Neuronal stem cell (in vitro differentiated cells): ENCODE results near the gene BBS1. TPM values are rescaled to one million over a fixed set of nuclear protein-coding genes. Genes with fewer than 3 reads are reported as not detected.
"Not testable (repeated sequence)": the region's sequence is repeated elsewhere in the genome, so short reads cannot be mapped to it uniquely, and the experiment has no call there.

Experiments used
- DNase-seq: peaks from one replicate; pipeline ENCODE4 v3.0.0-alpha.2; 2013; ENCODE audit warnings: low spot score
- H2AFZ ChIP-seq: one replicate; pipeline ENCODE4 v1.6.1; 2013; ENCODE audit warnings: mild to moderate bottlenecking, low read length, inconsistent platforms
- H2AK5ac ChIP-seq: 2 replicates; pipeline ENCODE4 v1.6.1; 2013; ENCODE audit warnings: low read depth, mild to moderate bottlenecking, inconsistent platforms, low read length, moderate library complexity, mixed read lengths
- H2BK120ac ChIP-seq: 2 replicates; pipeline ENCODE4 v1.6.1; 2013; ENCODE audit warnings: low read depth, mild to moderate bottlenecking, inconsistent platforms, low read length, moderate library complexity, mixed read lengths
- H2BK12ac ChIP-seq: one replicate; pipeline ENCODE4 v1.6.1; 2013; ENCODE audit warnings: low read length, inconsistent platforms
- H2BK15ac ChIP-seq: 2 replicates; pipeline ENCODE4 v1.6.1; 2013; ENCODE audit warnings: mild to moderate bottlenecking, low read length, inconsistent platforms, mixed read lengths
- H2BK5ac ChIP-seq: one replicate; pipeline ENCODE4 v1.6.1; 2013; ENCODE audit warnings: inconsistent platforms, mild to moderate bottlenecking, low read length, moderate library complexity
- H3K14ac ChIP-seq: one replicate; pipeline ENCODE4 v1.6.1; 2013; ENCODE audit warnings: low read length, inconsistent platforms
- H3K18ac ChIP-seq: 2 replicates; pipeline ENCODE4 v1.6.1; 2013; ENCODE audit warnings: low read length, inconsistent platforms
- H3K23ac ChIP-seq: 2 replicates; pipeline ENCODE4 v1.6.1; 2013; ENCODE audit warnings: low read depth, mild to moderate bottlenecking, mixed read lengths, low read length, inconsistent platforms; ENCODE audit not compliant: poor library complexity
- H3K27ac ChIP-seq: replicated peaks from 3 replicates; pipeline ENCODE4 v1.5.1; 2013; ENCODE audit warnings: low read length, inconsistent platforms
- H3K27me3 ChIP-seq, 3 experiments: 2 replicates each; pipeline ENCODE4 v1.6.1; 2013; ENCODE audit warnings: low read length in 3 of 3, mild to moderate bottlenecking in 2 of 3, inconsistent platforms in 1 of 3, low read depth in 1 of 3, mixed read lengths in 1 of 3, moderate library complexity in 1 of 3; ENCODE audit not compliant: control insufficient read depth in 3 of 3, insufficient read depth in 3 of 3
- H3K36me3 ChIP-seq, 2 donors: replicated peaks in 1 of 2; 2 replicates each; pipeline ENCODE4 v1.6.1; 2013; ENCODE audit warnings: low read length in 2 of 2; ENCODE audit not compliant: control insufficient read depth in 2 of 2, insufficient read depth in 2 of 2
- H3K4ac ChIP-seq: 2 replicates; pipeline ENCODE4 v1.6.1; 2013; ENCODE audit warnings: inconsistent platforms, mild to moderate bottlenecking, low read length, moderate library complexity
- H3K4me1 ChIP-seq, 2 donors: 1 replicate in 1 of 2; 2 replicates in 1 of 2; pipeline ENCODE4 v1.6.1; 2013; ENCODE audit warnings: low read length in 2 of 2, low read depth in 1 of 2; ENCODE audit not compliant: control insufficient read depth in 2 of 2, insufficient read depth in 1 of 2
- H3K4me2 ChIP-seq: one replicate; pipeline ENCODE4 v1.6.1; 2013; ENCODE audit warnings: mild to moderate bottlenecking, low read length, inconsistent platforms; ENCODE audit not compliant: insufficient read depth, poor library complexity, severe bottlenecking
- H3K4me3 ChIP-seq, 2 donors: 2 replicates each; pipeline ENCODE4 v1.5.1; 2013; ENCODE audit warnings: low read length in 2 of 2, mild to moderate bottlenecking in 2 of 2, inconsistent platforms in 1 of 2, moderate library complexity in 1 of 2
- H3K79me1 ChIP-seq: one replicate; pipeline ENCODE4 v1.6.1; 2013; ENCODE audit warnings: low read depth, mild to moderate bottlenecking, inconsistent platforms, low read length, moderate library complexity
- H3K9ac ChIP-seq: one replicate; pipeline ENCODE4 v1.6.1; 2013; ENCODE audit warnings: mild to moderate bottlenecking, low read depth, low read length, inconsistent platforms; ENCODE audit not compliant: poor library complexity
- H3K9me3 ChIP-seq, 2 donors: replicated peaks in 1 of 2; 2 replicates each; pipeline versions ENCODE3 to v1.6.1; 2013; ENCODE audit warnings: low read length in 2 of 2, mild to moderate bottlenecking in 2 of 2, inconsistent platforms in 1 of 2, low read depth in 1 of 2, mixed read lengths in 1 of 2, moderate library complexity in 1 of 2; ENCODE audit not compliant: control insufficient read depth in 2 of 2, insufficient read depth in 1 of 2
- H4K8ac ChIP-seq: one replicate; pipeline ENCODE4 v1.6.1; 2013; ENCODE audit warnings: low read depth, mild to moderate bottlenecking, inconsistent platforms, low read length, moderate library complexity
- H4K91ac ChIP-seq: one replicate; pipeline ENCODE4 v1.6.1; 2013; ENCODE audit warnings: low read length, low read depth, mild to moderate bottlenecking, inconsistent platforms; ENCODE audit not compliant: poor library complexity
- WGBS, 2 donors: extraction: QIAGEN DNeasy Blood & Tissue Kit; methylation state at CpG; one replicate each; pipeline ENCODE4 v1.1.7; 2013; ENCODE audit warnings: missing lambda C conversion rate in 2 of 2, mixed read lengths in 1 of 2; ENCODE audit not compliant: insufficient read length in 2 of 2, insufficient replicate concordance in 1 of 2; ENCODE audit errors: extremely low coverage in 2 of 2; 5-methylcytosine and 5-hydroxymethylcytosine counted together
- polyA plus RNA-seq, 2 experiments: library from polyadenylated mRNA; stranded (reverse); fragments of 200-250 nt; gene quantifications; one replicate each; pipeline ENCODE4 v1.2.3, GENCODE V29; 2013

The BBS1 gene
- 26.0 TPM for polyA plus RNA-seq (2013, experiment 1 of 2)
- polyA plus RNA-seq (2013, experiment 2 of 2) = 25.7 TPM

DNA sequence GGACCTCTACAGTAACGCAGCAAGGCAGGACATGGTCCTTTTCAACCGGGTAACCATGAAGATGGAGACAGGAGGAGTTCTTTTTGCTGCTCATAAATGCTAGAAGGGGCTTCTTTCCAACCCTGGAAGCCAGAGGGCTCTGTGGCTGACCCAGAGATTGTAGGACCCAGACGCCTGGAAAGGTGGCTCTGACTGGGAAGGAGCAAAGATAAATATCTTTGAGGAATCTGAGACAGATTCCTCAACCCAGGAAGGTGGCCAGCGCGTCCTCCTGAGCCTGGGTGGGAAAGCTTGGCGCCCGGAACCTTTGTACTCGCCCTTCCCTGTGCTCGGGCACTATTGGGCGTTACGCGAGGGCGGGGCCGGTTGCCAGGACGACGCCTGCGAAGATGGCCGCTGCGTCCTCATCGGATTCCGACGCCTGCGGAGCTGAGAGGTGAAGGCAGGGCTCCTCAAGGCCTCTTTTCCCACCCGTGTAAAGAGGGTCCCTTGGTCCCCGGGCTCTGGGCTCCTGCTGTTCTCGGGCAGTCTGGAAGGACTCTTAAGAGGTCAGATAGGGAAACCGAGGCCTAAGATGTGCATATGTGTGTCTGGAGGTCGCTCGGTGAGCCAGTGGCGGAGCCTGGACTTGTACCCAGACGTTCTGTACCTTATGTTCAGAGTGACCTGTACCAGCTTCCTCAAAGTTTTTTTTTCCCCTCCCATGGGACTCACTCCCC, at the start of gene BBS1:
Gene BBS1 (plus strand): TSS at position 365 of the 719 bp plus-strand sequence. CDS start 25 bp downstream, at position 390.
- WGBS, 2 donors = no CpG with 5 or more reads among the region's 31 CpGs
- H3K27ac ChIP-seq = peak within 1 kb of the TSS; percentile 41
- no peak within 1 kb of the TSS for H2BK5ac ChIP-seq

DNA sequence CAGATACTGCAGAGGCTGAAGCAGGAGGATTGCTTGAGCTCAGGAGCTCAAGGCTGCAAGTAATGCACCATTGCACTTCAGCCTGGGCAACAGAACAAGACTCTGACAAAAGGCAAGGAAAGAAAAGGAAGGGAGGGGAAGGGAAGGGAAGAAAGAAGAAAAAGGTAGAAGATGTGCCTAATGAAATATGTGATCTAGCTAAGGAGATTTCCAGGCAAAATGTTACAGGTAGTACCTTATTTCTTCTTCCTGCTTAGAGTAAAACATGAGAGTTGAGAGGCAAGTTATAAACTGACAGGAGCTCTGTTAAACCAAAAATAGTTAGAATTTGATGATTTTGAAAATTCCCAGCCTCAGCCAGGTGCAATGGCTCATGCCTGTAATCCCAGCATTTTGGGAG, 48.4 kb upstream of the BBS1 start:
- no peaks in the 10 kb centered on the region for H3K36me3 ChIP-seq
- no peak overlapping the region for H2BK120ac ChIP-seq
- H2BK5ac ChIP-seq = no peak overlapping the region
- H2AK5ac ChIP-seq = no peak overlapping the region
- DNase-seq = no peak
- H3K27me3 ChIP-seq = no peaks in the 10 kb centered on the region
- no peak overlapping the region for H2BK15ac ChIP-seq
- no peaks in the 10 kb centered on the region for H3K79me1 ChIP-seq
- no peak overlapping the region for H3K18ac ChIP-seq
- no peak overlapping the region for H3K4me2 ChIP-seq
- no peak overlapping the region for H4K8ac ChIP-seq
- no peak overlapping the region for H3K27ac ChIP-seq
- no peak overlapping the region for H3K23ac ChIP-seq
- no peak overlapping the region for H3K14ac ChIP-seq
- H3K4me3 ChIP-seq = no peak overlapping the region
- no peak overlapping the region for H3K9ac ChIP-seq
- no peak overlapping the region for H2BK12ac ChIP-seq
- H3K9me3 ChIP-seq = peaks cover 0 to 2% of the 10 kb centered on the region in 2 donors
- H4K91ac ChIP-seq = no peak overlapping the region
- H2AFZ ChIP-seq = no peak overlapping the region
- H3K4ac ChIP-seq = no peak overlapping the region
- H3K4me1 ChIP-seq = peaks cover 0 to 3% of the 10 kb centered on the region in 2 donors

More for the DNA sequence above, at the start of gene BBS1:
- no peak within 1 kb of the TSS for H4K8ac ChIP-seq
- peak within 1 kb of the TSS; percentile 81 to 93 for H3K4me3 ChIP-seq
- H2BK12ac ChIP-seq = no peak within 1 kb of the TSS
- no peaks in the 10 kb centered on the region for H3K27me3 ChIP-seq
- H2BK120ac ChIP-seq = no peak within 1 kb of the TSS
- H2AFZ ChIP-seq = peak within 1 kb of the TSS; percentile 95
- H3K23ac ChIP-seq = peak within 1 kb of the TSS; percentile 83
- no peak within 1 kb of the TSS for H3K14ac ChIP-seq
- peak within 1 kb of the TSS; percentile 66 for H3K9ac ChIP-seq
- no peak within 1 kb of the TSS for H4K91ac ChIP-seq
- peak within 1 kb of the TSS; percentile 23 for H3K18ac ChIP-seq
- H3K4me1 ChIP-seq = peaks cover 2% of the 10 kb centered on the region in 2 donors
- peaks cover 3% of the 10 kb centered on the region for H3K79me1 ChIP-seq
- DNase-seq = peak; percentile 83
- peaks cover 18 to 46% of the 10 kb centered on the region in 2 donors for H3K36me3 ChIP-seq
- H2AK5ac ChIP-seq = no peak within 1 kb of the TSS
- H2BK15ac ChIP-seq = no peak within 1 kb of the TSS
- peak within 1 kb of the TSS; percentile 85 for H3K4me2 ChIP-seq
- no peaks in the 10 kb centered on the region for H3K9me3 ChIP-seq
- H3K4ac ChIP-seq = no peak within 1 kb of the TSS

DNA sequence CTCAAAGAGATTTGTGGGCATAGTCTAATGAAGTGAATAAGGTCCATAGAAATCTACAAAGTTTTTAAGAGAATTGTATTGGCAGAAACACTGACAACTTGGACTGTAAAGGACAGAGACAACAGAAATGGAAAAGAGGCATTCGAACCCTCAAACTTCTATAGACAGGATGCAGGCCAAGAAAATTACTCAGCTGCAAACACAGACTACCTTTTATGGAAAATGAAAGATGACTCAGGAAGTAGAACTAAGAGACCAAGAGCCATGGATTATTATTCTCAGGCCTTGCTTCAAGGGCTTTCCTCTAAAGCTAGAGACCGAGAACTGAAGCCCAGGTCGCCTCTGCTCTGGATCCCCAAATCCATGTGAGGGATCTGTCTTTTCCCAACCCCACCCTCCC, 47.5 kb upstream of the BBS1 start:
- no peak overlapping the region for H3K14ac ChIP-seq
- DNase-seq = no peak
- no CpG with 5 or more reads among the region's 3 CpGs for WGBS, 2 donors
- no peak overlapping the region for H3K27ac ChIP-seq
- H2BK120ac ChIP-seq = no peak overlapping the region
- no peak overlapping the region for H2BK12ac ChIP-seq
- H3K4ac ChIP-seq = no peak overlapping the region
- H3K23ac ChIP-seq = no peak overlapping the region
- H3K4me1 ChIP-seq = peaks cover 7 to 8% of the 10 kb centered on the region in 2 donors
- no peaks in the 10 kb centered on the region for H3K27me3 ChIP-seq
- H2BK15ac ChIP-seq = no peak overlapping the region
- H3K9me3 ChIP-seq = peaks cover 0 to 2% of the 10 kb centered on the region in 2 donors
- no peaks in the 10 kb centered on the region for H3K79me1 ChIP-seq
- H4K91ac ChIP-seq = no peak overlapping the region
- H3K4me3 ChIP-seq = no peak overlapping the region
- no peak overlapping the region for H2BK5ac ChIP-seq
- H3K36me3 ChIP-seq = no peaks in the 10 kb centered on the region
- H3K9ac ChIP-seq = no peak overlapping the region
- H3K18ac ChIP-seq = no peak overlapping the region
- no peak overlapping the region for H4K8ac ChIP-seq
- no peak overlapping the region for H3K4me2 ChIP-seq
- H2AFZ ChIP-seq = no peak overlapping the region
- no peak overlapping the region for H2AK5ac ChIP-seq

DNA sequence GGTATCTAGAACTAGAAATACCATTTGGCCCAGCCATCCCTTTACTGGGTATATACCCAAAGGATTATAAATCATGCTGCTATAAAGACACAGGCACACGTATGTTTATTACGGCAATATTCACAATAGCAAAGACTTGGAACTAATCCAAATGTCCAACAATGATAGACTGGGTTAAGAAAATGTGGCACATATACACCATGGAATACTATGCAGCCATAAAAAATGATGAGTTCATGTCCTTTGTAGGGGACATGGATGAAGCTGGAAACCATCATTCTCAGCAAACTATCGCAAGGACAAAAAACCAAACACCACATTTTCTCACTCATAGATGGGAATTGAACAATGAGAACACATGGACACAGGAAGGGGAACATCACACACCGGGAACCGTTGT, 46.3 kb upstream of the BBS1 start:
- H2BK15ac ChIP-seq, H3K79me1 ChIP-seq, H3K4ac ChIP-seq, H3K36me3 ChIP-seq, DNase-seq, H3K27me3 ChIP-seq, H2BK12ac ChIP-seq, H3K23ac ChIP-seq, H4K8ac ChIP-seq, H3K14ac ChIP-seq, H3K18ac ChIP-seq, H4K91ac ChIP-seq, H2BK120ac ChIP-seq, H3K4me2 ChIP-seq, H3K4me3 ChIP-seq, H2AFZ ChIP-seq, H3K9ac ChIP-seq, H2BK5ac ChIP-seq, H3K9me3 ChIP-seq, H3K27ac ChIP-seq, H2AK5ac ChIP-seq: not testable (repeated sequence)
- no CpG with 5 or more reads among the region's 5 CpGs for WGBS, 2 donors
- peaks cover 11 to 16% of the 10 kb centered on the region in 2 donors for H3K4me1 ChIP-seq
